Measurements from ENCODE around the gene TIMP3. TPM values are rescaled to one million over a fixed set of nuclear protein-coding genes. Genes with fewer than 3 reads are reported as not detected.

TIMP3 gene
- total RNA-seq, 1 experiment from 2014 or later: 0.87 TPM

DNA sequence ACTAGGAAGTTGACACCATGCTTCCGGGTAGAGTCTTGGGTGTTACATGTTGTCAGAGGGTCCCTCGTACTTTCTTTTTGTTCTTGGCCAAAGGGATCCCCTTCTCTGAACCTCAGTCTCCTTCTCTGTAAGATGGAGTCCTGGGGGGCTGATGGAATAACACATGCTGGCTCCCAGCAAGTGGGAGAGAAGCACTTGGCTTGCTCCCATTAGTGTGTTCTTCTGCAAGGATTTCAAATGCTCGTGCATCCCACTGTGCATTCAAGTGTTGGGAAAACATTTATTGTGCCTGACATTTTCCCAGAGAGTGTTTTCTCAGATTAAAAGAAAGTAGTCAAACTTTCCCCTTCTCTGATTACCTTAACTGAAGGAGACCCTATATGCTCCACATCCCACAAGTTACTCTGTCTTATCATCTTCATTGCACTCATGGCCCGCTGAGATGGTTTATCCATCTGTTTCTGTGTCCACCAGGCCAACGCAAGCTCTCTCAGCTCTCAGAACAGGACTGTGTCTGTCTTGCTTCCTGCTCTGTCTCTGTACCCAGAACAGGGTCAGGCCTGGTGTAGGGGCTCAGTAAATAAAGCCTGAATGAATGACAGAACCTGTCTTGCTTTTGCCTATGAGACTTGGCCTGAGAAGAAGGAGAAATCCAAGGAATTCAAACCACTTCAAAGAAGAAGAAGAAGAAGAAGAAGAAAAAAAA is 16.0 kb upstream of the TIMP3 start:
- no peak overlapping the region for H3K27ac Mint-ChIP-seq
- Histone ChIP-seq H4K5ac (ENCODE audit: insufficient read length, low read depth, low read length) (no peak overlapping the region), H3K18ac (ENCODE audit: insufficient read length, low read depth, low read length) (no peak overlapping the region), H3K23me2 (ENCODE audit: insufficient read length, low read depth, low read length, poor library complexity, severe bottlenecking) (no peaks in the 10 kb centered on the region), H3K56ac (ENCODE audit: insufficient read length, low read depth, low read length) (no peak overlapping the region), H3T11ph (ENCODE audit: low read length) (no peak overlapping the region), H3K27ac (ENCODE audit: insufficient read length, low read depth, low read length) (no peak overlapping the region), H3K9me3 (ENCODE audit: control insufficient read depth, low read depth, low read length) (no peaks in the 10 kb centered on the region), H3K4me1 (ENCODE audit: insufficient read depth, low read length) (no peaks in the 10 kb centered on the region), H3K9ac (ENCODE audit: extremely low read depth, insufficient read length, low read length) (no peak overlapping the region), H3K27me3 (ENCODE audit: insufficient read depth, low read length) (no peaks in the 10 kb centered on the region), H3K14ac (ENCODE audit: insufficient read depth, low read length) (no peak overlapping the region), H4K8ac (replicated peaks; ENCODE audit: insufficient read length, low read depth, low read length) (no peak overlapping the region), H3K79me1 (ENCODE audit: insufficient read depth, low read depth, low read length, poor library complexity, severe bottlenecking) (no peaks in the 10 kb centered on the region), H2BK15ac (ENCODE audit: low read depth, low read length) (no peak overlapping the region), H2AK5ac (ENCODE audit: insufficient read length, low read length) (no peak overlapping the region), H2BK120ac (ENCODE audit: low read depth, low read length, poor library complexity, severe bottlenecking) (no peak overlapping the region), H2BK5ac (ENCODE audit: insufficient read length, low read length) (no peak overlapping the region), H2AFZ (ENCODE audit: low read length) (no peak overlapping the region), H3K79me2 (ENCODE audit: insufficient read depth, low read length) (no peaks in the 10 kb centered on the region), H3K23ac (ENCODE audit: insufficient read length, low read depth, low read length) (no peak overlapping the region), H4K20me1 (ENCODE audit: control insufficient read depth, insufficient read depth, insufficient read length) (no peaks in the 10 kb centered on the region), H3K4ac (ENCODE audit: low read depth, low read length) (no peak overlapping the region), H4K91ac (ENCODE audit: insufficient read length, low read depth, low read length) (no peak overlapping the region), H3K4me2 (ENCODE audit: insufficient read depth, insufficient read length, low read length) (no peak overlapping the region), H2BK20ac (ENCODE audit: low read depth, low read length, poor library complexity, severe bottlenecking) (no peak overlapping the region), H2BK12ac (ENCODE audit: insufficient read length, low read depth, low read length) (no peak overlapping the region)
- peaks cover 23 to 30% of the 10 kb centered on the region in 2 experiments for H3K4me1 Mint-ChIP-seq
- no peak for DNase-seq
- no CpG with 5 or more reads among the region's 5 CpGs for WGBS (ENCODE audit: extremely low coverage, insufficient read length, low lambda C conversion rate)
- no peak overlapping the region for H3K4me3 Mint-ChIP-seq
- H3K27me3 Mint-ChIP-seq (ENCODE audit: low read depth): no peaks in the 10 kb centered on the region; the same call in 1 of the 2 replicates
- TF ChIP-seq, protein P1, sequence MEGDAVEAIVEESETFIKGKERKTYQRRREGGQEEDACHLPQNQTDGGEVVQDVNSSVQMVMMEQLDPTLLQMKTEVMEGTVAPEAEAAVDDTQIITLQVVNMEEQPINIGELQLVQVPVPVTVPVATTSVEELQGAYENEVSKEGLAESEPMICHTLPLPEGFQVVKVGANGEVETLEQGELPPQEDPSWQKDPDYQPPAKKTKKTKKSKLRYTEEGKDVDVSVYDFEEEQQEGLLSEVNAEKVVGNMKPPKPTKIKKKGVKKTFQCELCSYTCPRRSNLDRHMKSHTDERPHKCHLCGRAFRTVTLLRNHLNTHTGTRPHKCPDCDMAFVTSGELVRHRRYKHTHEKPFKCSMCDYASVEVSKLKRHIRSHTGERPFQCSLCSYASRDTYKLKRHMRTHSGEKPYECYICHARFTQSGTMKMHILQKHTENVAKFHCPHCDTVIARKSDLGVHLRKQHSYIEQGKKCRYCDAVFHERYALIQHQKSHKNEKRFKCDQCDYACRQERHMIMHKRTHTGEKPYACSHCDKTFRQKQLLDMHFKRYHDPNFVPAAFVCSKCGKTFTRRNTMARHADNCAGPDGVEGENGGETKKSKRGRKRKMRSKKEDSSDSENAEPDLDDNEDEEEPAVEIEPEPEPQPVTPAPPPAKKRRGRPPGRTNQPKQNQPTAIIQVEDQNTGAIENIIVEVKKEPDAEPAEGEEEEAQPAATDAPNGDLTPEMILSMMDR (conservative IDR thresholded peaks at IDR 0.05): no peak
- peaks cover 1 to 12% (median 6%) of the 10 kb centered on the region in 3 experiments; a peak in 3 of 7 replicates for H3K36me3 Mint-ChIP-seq (ENCODE audit: insufficient read depth in 1 of 3, low read depth in 3 of 3)
- no peaks in the 10 kb centered on the region for H3K9me3 Mint-ChIP-seq
